ENCODE results near the gene GNG11.

DNA sequence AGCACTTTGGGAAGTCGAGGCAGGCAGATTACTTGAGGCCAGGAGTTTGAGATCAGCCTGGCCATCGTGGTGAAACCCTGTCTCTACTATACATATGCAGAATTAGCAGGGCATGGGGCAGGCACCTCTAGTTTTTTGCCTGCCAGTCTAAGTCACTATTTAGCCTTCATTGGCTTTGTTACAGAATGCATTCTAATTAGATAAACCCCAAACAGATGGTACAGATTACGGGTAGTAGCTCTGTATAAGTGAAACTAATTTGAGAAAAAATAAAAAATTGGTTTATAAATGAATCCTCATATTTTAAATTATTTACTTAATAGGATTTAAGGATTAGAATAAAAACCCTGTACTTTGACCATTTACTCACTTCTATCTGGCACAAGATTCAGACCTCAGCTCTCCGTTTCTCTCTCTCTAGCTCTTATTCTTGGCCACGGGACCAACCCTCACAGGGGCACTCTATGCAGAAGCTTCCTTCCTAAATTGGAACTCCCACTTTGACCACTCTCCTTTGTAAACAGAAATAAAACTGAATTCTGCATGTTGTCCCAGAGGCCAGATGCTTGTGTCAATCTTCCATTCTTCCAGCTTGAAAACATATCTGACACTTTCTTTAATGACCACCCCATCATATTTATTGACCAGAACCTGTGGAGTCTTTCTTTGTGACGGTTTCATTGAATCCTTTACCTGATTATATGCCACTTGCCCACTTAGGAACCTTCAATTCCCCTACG lies 55.8 kb downstream of the GNG11 start:
- TF ChIP-seq, protein P1, sequence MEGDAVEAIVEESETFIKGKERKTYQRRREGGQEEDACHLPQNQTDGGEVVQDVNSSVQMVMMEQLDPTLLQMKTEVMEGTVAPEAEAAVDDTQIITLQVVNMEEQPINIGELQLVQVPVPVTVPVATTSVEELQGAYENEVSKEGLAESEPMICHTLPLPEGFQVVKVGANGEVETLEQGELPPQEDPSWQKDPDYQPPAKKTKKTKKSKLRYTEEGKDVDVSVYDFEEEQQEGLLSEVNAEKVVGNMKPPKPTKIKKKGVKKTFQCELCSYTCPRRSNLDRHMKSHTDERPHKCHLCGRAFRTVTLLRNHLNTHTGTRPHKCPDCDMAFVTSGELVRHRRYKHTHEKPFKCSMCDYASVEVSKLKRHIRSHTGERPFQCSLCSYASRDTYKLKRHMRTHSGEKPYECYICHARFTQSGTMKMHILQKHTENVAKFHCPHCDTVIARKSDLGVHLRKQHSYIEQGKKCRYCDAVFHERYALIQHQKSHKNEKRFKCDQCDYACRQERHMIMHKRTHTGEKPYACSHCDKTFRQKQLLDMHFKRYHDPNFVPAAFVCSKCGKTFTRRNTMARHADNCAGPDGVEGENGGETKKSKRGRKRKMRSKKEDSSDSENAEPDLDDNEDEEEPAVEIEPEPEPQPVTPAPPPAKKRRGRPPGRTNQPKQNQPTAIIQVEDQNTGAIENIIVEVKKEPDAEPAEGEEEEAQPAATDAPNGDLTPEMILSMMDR (IDR thresholded peaks at IDR 0.05 in 2 of 3, conservative IDR thresholded peaks at IDR 0.05 in 1 of 3; ENCODE audit: control insufficient read depth in 2 of 3, extremely low read depth in 1 of 3, insufficient read depth in 1 of 3, low read depth in 3 of 3, low read length in 3 of 3), result no peak
- TF ChIP-seq SRF (IDR thresholded peaks at IDR 0.05; ENCODE audit: low read depth in 2 of 2, low read length in 2 of 2) (no peak), SP1 (IDR thresholded peaks at IDR 0.05; ENCODE audit: low read depth, low read length) (no peak), DPF2 (IDR thresholded peaks at IDR 0.05) (no peak)

All from GM12878 (cell line).